Smooth muscle cell (in vitro differentiated cells): Measurements from ENCODE around the gene MEIS2. TPM values are rescaled to one million over a fixed set of nuclear protein-coding genes. Genes with fewer than 3 reads are reported as not detected.
A peak's percentile ranks its signal among the peaks of the same experiment; 100 is the strongest.

ENCODE experiments used
- DNase-seq: peaks from one replicate; lab custom pipeline; 2025; ENCODE audit not compliant: unreplicated experiment; lab: John Stamatoyannopoulos, UW
- H2AFZ ChIP-seq: fragments of 200-600 bp; sonication (generic); 2 replicates; pipeline ENCODE4 v1.6.0; 2016; ENCODE audit warnings: antibody characterized with exemption, low read depth, mild to moderate bottlenecking
- H3F3A ChIP-seq: fragments of 200-600 bp; sonication (generic); 2 replicates; pipeline ENCODE4 v1.6.0; 2017; ENCODE audit warnings: antibody characterized with exemption, low read depth
- H3K27ac ChIP-seq: fragments of 200-600 bp; sonication (generic); 2 replicates; pipeline ENCODE4 v1.5.1; 2016; ENCODE audit warnings: low read depth, mild to moderate bottlenecking
- H3K27me3 ChIP-seq: fragments of 200-600 bp; sonication (generic); 2 replicates; pipeline ENCODE4 v1.6.1; 2016; ENCODE audit warnings: low read depth, mild to moderate bottlenecking
- H3K36me3 ChIP-seq: fragments of 200-600 bp; sonication (generic); 2 replicates; pipeline ENCODE4 v1.5.1; 2016; ENCODE audit warnings: low read depth
- H3K4me1 ChIP-seq: fragments of 200-600 bp; sonication (generic); 2 replicates; pipeline ENCODE4 v1.5.1; 2016; ENCODE audit warnings: low read depth
- H3K4me2 ChIP-seq: fragments of 200-600 bp; sonication (generic); 2 replicates; pipeline ENCODE4 v1.6.0; 2016; ENCODE audit warnings: mild to moderate bottlenecking
- H3K4me3 ChIP-seq: fragments of 200-600 bp; sonication (generic); 2 replicates; pipeline ENCODE4 v1.5.1; 2016; ENCODE audit warnings: mild to moderate bottlenecking
- H3K79me2 ChIP-seq: fragments of 200-600 bp; sonication (generic); 2 replicates; pipeline ENCODE4 v1.6.0; 2016; ENCODE audit warnings: low read depth, mild to moderate bottlenecking
- H3K9ac ChIP-seq: fragments of 200-600 bp; sonication (generic); 2 replicates; pipeline ENCODE4 v1.6.0; 2016; ENCODE audit warnings: low read depth
- H3K9me3 ChIP-seq: fragments of 200-600 bp; sonication (generic); replicated peaks from 2 replicates; pipeline ENCODE4 v1.5.1; 2016; ENCODE audit warnings: low read depth
- H4K20me1 ChIP-seq: fragments of 200-600 bp; sonication (generic); 2 replicates; pipeline ENCODE4 v1.6.0; 2016; ENCODE audit warnings: low read depth
- WGBS: methylation state at CpG from one replicate; pipeline ENCODE4 v1.1.7; 2016; ENCODE audit warnings: low lambda C conversion rate; 5-methylcytosine and 5-hydroxymethylcytosine counted together
- polyA plus RNA-seq: library from polyadenylated mRNA; unstranded; fragments of >200 nt; fragmentation: Nextera tagmentation; extraction: Ambion mirVana; gene quantifications from 2 replicates; pipeline ENCODE4 v1.2.1, GENCODE V29; 2016
- total RNA-seq: library from RNA; depleted of rRNA; stranded (reverse); fragments of >200 nt; gene quantifications from 2 replicates; pipeline ENCODE4 v1.2.3, GENCODE V29; 2014
- TF ChIP-seq, protein P1 (sequence below): fragments of 200-600 bp; sonication (generic); IDR thresholded peaks from 2 replicates; pipeline ENCODE4 v1.5.1; 2017; ENCODE audit warnings: borderline replicate concordance, mild to moderate bottlenecking, antibody characterized with exemption; ENCODE audit not compliant: insufficient read depth, poor library complexity, severe bottlenecking

The MEIS2 gene
- total and polyA plus RNA-seq, 2 experiments from 2014 or later, result 13.0 to 33.4 TPM

DNA sequence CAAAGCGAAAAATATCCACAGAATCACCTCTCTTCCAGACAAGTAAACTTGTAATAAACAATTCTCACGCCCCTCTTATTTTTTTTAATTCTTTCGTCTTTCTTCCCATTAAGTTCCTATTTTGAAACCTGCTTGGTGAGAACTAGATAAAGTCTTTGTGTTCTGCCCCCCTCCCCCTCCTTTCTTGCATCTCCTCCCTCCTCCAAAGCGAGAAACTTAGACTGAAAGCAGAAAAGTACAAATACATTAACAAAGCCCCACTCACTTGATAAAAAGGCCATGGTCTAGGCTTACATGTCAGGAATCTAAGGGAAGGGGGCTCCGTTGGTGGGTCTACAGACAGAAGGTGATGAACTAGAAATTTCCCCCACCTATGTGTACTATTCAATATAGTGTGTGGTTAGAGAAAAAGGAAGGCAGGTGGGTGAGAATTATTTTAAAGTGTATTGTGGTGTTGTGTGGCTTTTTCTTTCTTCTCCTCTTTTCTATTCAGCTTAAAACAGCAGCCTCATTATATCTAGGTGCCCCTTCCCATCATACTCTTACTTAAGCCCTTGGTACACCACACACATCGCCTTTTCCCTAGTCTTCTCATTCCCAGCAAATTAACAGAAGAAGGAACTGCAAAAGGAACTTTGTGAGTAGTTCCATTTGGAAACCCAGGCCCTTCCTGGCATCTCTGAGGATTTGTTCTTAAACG, 215.3 kb downstream of the MEIS2 start:
- Histone ChIP-seq H3K4me3 (peak overlapping the region; percentile 32), H3K9ac (no peak overlapping the region), H3K79me2 (no peaks in the 10 kb centered on the region), H3K36me3 (no peaks in the 10 kb centered on the region), H3K4me2 (peak overlapping the region; percentile 91), H2AFZ (no peak overlapping the region), H4K20me1 (no peaks in the 10 kb centered on the region), H3K27ac (no peak overlapping the region), H3F3A (no peaks in the 10 kb centered on the region), H3K27me3 (peaks cover 74% of the 10 kb centered on the region), H3K4me1 (peaks cover 55% of the 10 kb centered on the region), H3K9me3 (no peaks in the 10 kb centered on the region)
- DNase-seq, result no peak
- TF ChIP-seq, protein P1, sequence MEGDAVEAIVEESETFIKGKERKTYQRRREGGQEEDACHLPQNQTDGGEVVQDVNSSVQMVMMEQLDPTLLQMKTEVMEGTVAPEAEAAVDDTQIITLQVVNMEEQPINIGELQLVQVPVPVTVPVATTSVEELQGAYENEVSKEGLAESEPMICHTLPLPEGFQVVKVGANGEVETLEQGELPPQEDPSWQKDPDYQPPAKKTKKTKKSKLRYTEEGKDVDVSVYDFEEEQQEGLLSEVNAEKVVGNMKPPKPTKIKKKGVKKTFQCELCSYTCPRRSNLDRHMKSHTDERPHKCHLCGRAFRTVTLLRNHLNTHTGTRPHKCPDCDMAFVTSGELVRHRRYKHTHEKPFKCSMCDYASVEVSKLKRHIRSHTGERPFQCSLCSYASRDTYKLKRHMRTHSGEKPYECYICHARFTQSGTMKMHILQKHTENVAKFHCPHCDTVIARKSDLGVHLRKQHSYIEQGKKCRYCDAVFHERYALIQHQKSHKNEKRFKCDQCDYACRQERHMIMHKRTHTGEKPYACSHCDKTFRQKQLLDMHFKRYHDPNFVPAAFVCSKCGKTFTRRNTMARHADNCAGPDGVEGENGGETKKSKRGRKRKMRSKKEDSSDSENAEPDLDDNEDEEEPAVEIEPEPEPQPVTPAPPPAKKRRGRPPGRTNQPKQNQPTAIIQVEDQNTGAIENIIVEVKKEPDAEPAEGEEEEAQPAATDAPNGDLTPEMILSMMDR, result no peak
- 51% methylated on average over 7 of the region's 7 CpGs for WGBS

DNA sequence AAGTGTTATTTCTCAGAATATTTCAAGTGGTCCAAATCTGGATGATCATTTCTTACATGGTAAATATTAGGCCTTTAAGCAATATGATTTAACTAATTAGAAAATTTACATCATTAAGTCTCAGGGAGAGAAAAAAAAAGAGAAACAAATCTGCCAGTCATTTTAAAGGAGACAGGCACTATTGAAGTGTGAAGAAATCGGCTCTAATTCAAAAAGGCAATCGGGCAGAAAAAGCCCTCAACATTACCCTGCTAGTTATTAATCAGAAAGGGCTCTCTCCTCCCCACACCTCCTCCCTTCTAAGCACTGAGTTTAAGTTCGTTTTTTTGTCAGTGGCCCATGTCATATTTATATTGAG, 215.9 kb downstream of the MEIS2 start:
- no peaks in the 10 kb centered on the region for H3K9me3 ChIP-seq
- H3K9ac ChIP-seq, result no peak overlapping the region
- 28% methylated on average over 3 of the region's 3 CpGs for WGBS
- no peak for DNase-seq
- no peaks in the 10 kb centered on the region for H3F3A ChIP-seq
- H3K79me2 ChIP-seq, result no peaks in the 10 kb centered on the region
- no peak overlapping the region for H3K27ac ChIP-seq
- TF ChIP-seq, protein P1, result no peak
- H2AFZ ChIP-seq, result no peak overlapping the region
- H3K4me3 ChIP-seq, result peak overlapping the region; percentile 32
- H4K20me1 ChIP-seq, result no peaks in the 10 kb centered on the region
- H3K36me3 ChIP-seq, result no peaks in the 10 kb centered on the region
- peaks cover 80% of the 10 kb centered on the region for H3K27me3 ChIP-seq
- H3K4me1 ChIP-seq, result peaks cover 60% of the 10 kb centered on the region
- H3K4me2 ChIP-seq, result peak overlapping the region; percentile 91

DNA sequence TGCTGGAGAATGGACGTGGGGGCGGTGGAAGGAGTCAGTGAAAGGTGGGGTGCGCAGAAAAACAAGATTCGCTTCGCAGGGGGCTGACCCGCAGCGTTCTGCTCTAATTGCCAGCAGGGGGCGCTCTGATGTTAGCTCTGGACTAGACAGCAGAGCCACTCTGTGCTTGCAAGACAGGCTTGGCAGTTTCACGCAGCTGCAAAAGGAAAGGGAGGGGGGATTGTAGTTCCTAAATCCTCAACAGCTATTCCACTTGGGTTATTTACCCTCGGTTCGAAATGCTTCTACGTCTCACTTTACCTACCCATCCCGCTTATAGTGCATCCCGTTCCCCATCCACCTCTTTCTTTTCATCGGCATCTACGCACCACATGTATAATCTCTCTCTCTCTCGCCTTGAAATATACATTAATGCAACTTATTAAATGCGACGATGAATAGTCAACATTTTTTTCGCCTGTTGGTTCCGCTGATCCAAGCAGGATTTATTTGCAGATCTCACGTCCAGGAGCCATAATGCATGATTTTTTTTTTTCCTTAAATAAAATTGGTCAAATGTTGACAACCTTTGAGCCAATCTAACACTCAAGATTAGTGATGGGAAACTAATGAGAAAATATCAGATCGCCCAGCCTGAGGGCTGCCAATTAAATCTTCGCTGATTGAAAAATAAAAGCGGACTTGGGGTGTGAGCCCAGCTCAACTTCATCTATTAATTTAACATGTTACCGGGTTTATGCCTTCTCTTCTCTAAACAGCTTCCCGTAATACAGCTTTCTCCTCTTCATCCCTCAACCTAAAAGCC, 216.4 kb downstream of the MEIS2 start:
- H3K4me1 ChIP-seq, result peaks cover 63% of the 10 kb centered on the region
- H3K27me3 ChIP-seq, result peaks cover 85% of the 10 kb centered on the region
- no peak overlapping the region for H2AFZ ChIP-seq
- H3K27ac ChIP-seq, result no peak overlapping the region
- no peaks in the 10 kb centered on the region for H3K9me3 ChIP-seq
- H3F3A ChIP-seq, result no peaks in the 10 kb centered on the region
- H3K9ac ChIP-seq, result no peak overlapping the region
- peak; percentile 53 for DNase-seq
- H4K20me1 ChIP-seq, result no peaks in the 10 kb centered on the region
- H3K36me3 ChIP-seq, result no peaks in the 10 kb centered on the region
- WGBS, result 9% methylated on average over 27 of the region's 27 CpGs
- TF ChIP-seq, protein P1, result peak; percentile 95
- H3K4me3 ChIP-seq, result peak overlapping the region; percentile 32
- H3K4me2 ChIP-seq, result peak overlapping the region; percentile 91
- no peaks in the 10 kb centered on the region for H3K79me2 ChIP-seq
